ENCODE measurements around the gene OR51M1. TPM values are rescaled to one million over a fixed set of nuclear protein-coding genes. Genes with fewer than 3 reads are reported as not detected.
"Not testable (repeated sequence)": the region's sequence is repeated elsewhere in the genome, so short reads cannot be mapped to it uniquely, and the experiment has no call there.

The OR51M1 gene, protein sequence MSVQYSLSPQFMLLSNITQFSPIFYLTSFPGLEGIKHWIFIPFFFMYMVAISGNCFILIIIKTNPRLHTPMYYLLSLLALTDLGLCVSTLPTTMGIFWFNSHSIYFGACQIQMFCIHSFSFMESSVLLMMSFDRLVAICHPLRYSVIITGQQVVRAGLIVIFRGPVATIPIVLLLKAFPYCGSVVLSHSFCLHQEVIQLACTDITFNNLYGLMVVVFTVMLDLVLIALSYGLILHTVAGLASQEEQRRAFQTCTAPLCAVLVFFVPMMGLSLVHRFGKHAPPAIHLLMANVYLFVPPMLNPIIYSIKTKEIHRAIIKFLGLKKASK
- total RNA-seq, result not detected

DNA sequence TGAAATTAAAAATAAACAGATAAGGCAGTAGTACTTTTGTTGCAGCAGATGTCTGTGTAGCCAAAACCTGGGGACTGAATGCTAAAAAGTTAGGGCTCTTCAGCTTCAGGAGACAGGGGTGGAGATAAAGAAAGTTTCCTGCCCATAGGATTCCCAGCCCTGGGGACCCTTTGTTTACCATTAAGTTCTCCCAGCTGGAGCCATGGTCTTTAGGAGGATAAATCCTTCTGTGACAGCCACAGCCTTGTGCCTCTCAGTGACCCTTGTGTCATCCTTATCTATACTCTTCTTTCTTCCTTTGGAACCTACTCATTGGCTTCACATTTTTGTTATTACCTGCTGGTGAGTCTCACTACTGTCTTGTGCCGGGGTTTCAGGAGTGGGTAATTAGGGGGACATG lies at the start of gene OR51M1:
OR51M1 (plus strand) TSS at position 237 of the 400 bp plus-strand sequence. CDS start 5,587 bp downstream, outside the sequence.
- DNase-seq (ENCODE audit: low spot score) (no peak), ATAC-seq (no peak)
- intact Hi-C loops (cut with DNase I), result no loop called here

DNA sequence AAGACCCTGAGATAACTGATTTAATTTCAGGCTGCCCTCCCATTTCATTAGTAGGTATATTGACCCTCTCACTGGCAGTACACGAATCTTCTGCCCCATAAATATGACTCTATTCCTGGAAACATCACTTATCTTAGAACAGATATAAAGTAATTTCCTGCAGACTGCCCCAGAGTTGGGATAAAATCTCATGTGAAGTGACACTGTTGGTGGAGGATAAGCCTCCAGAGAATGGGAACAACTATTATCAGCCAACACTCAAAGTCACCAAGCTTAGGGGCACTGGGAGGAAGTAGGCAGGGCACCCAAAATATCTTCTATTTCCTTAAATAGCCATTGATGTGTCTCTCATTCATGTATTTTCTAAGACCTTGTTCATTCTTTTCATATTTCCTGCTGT lies 48.4 kb upstream of the OR51M1 start:
- intact Hi-C loops (cut with DNase I), result no loop called here
- ATAC-seq, result no peak
- DNase-seq (ENCODE audit: low spot score), result no peak

DNA sequence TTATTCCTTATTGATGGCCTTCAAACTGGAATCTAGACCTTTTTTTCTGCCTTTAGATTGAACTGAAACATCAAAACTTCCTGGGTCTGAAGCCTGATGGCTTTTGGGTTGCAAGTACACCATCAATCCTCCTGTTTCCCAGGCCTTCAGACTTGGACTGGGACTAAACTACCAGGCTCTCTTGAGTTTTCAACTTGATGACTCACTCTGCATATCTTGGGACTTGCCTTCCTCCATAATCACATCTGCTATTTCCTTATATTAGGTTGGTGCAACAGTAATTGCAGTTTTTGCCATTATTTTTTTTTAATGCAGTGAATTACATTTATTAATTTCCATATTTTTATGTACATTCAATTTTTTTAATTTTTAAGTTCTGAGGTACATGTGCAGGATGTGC lies 47.3 kb upstream of the OR51M1 start:
- intact Hi-C loops (cut with DNase I), result no loop called here
- ATAC-seq, result no peak
- no peak for DNase-seq (ENCODE audit: low spot score)

DNA sequence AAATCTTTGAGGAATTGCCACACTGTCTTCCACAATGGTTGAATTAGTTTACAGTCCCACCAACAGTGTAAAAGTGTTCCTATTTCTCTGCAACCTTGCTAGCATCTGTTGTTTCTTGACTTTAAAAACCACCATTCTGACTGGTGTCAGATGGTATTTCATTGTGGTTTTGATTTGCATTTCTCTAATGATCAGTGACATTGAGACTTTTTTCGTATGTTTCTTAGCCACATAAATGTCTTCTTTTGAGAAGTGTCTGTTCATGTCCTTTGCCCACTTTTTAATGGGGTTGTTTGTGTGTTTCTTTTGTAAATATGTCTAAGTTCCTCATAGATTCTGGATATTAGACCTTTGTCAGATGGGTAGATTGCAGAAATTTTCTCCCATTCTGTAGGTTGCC lies 46.4 kb upstream of the OR51M1 start:
- DNase-seq (ENCODE audit: low spot score); intact Hi-C loops (cut with DNase I); ATAC-seq: not testable (repeated sequence)

DNA sequence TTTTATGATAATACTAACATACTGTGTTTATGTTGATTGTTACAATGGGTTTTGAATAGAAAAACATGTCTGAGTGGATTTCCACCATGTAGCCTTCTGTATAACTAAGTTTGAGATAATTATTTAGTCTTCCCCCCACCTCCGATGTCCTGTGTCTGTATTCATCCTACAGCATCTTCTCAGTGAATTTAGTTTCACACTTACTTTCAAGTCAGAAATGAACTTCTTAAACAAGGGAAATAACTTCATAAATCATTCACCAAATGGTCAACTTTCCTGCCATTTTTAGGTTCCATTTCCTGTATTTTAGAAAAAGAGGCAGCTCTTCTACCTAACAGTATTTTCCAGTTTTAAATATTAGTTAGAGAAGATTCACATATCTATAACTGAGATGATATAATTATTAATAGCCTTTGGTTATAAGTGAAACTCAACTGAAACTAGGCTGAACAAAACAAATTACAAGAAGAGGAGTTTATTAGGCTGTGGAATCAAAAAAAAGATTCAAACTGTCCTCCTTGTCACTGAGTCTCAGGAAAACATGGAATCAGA lies 43.8 kb upstream of the OR51M1 start:
- ATAC-seq (no peak), DNase-seq (ENCODE audit: low spot score) (no peak)
- intact Hi-C loops (cut with DNase I), result no loop called here

DNA sequence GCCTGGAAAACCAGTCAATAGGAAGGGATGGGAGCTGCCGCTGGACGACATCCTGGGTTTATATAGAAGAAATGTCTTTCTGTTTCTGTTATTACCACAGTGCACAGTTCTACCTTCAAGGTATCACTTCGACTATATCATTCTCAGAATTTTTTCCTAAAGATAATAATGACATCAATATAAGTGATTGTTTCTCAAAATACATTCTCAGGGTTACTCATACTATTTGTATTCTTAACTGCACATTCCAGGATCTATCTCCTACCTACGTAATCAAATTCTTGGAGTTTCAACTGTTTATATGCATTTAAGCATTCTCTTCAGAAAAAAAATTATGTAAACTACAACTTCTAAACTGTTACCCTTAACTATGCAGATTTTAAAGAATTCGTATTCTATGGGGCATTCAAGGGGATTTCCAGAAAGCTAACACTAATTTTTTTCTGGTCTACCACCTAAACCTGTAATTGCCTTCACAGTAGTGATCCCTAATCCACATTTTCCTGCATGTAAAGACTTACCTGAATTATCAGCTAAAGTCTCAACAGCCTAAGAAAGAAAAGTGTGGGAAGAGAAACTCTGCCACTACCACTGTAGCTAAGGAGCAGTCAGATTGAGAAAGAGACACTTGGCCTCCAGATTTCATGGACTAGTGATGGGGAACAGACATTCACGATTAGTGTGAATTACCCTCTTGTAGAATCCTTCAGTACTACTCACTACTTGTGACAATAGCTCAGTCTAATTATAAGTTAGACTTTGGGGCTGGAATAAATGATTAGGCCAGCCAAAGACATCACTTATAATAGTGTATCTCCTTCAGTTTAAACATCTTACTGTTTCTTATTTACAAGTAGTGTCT lies 39.9 kb upstream of the OR51M1 start, which contains the start of gene OR51B5:
OR51B5 (minus strand) TSS at position 51 of the 862 bp plus-strand sequence; CDS start at position 51, 0 bp downstream.
- intact Hi-C loops (cut with DNase I), result no loop called here
- ATAC-seq, result no peak
- DNase-seq (ENCODE audit: low spot score), result no peak

DNA sequence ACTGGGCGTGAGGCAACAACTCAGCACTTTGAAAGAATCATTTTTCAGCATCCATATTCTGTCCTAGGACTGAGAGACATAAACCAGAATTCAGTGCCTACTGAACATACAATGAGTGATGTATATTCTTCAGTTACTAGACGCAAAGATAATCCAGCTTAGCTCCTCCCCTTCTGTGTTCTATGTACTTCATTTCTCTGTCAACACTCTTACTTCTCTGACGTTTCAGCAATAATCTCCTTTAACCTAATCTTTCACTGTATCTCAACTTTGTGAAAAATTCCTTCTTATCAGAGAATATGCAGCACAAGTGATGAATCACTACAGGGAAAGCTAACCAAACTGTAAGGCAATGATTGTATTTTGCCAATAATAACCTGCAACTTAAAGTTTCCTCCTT lies 37.8 kb upstream of the OR51M1 start:
- no peak for ATAC-seq
- DNase-seq (ENCODE audit: low spot score), result no peak
- intact Hi-C loops (cut with DNase I), result loop anchor here (5.0 kb wide), 1 partner anchor 1016 kb away; no protein-coding TSS in a partner anchor

DNA sequence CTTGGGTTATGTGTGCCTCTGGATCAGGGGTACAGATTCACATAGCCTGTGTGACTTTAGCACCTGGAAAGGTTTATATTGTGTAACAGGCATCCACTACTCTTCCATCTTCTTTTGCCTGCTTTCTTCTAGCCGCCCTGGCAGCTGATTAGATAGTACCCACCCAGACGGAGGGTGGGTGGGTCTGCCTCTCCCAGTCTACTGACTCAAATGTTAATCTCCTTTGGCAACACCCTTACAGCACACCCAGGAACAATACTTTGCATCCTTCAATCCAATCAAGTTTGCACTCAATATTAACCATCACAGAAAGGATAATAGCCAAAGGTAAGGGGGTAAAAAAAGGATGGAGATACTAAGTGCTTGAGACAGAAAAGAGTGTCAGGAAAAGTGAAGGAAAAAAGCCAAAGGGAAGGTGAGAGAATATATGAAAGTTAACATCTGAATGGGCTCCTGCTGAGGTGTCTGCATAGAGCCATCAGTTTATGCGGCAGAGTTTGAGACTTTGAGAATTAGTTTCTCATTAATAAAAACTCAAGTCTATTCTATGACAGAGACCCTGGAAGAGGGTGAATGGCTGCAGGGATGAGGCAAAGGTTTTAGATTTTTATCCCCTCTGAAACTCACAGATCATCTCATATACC lies 34.9 kb upstream of the OR51M1 start:
- ATAC-seq, result no peak
- intact Hi-C loops (cut with DNase I), result loop anchor here (5.0 kb wide), 1 partner anchor 1014 kb away; no protein-coding TSS in a partner anchor
- no peak for DNase-seq (ENCODE audit: low spot score)

DNA sequence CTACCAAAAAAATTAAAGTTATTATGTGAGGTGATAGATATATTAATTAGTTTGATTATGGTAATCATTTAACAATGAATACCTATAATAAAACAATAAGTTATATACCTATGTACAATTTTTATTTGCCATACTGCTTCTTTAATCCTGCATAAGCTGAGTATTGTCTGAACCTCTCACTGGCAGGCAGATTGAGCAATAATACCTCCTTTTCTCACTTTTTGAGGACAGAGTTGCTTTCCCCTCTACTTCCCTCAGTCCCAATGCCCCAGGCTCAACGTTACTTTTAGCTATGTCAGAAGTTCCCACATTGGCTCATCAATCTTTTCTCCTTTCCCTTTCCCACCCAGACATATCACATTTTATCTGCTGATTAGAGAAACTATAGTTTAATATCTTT lies 34.1 kb upstream of the OR51M1 start:
- no peak for DNase-seq (ENCODE audit: low spot score)
- intact Hi-C loops (cut with DNase I), result loop anchor here (5.0 kb wide), 1 partner anchor 1013 kb away; no protein-coding TSS in a partner anchor
- ATAC-seq, result no peak

DNA sequence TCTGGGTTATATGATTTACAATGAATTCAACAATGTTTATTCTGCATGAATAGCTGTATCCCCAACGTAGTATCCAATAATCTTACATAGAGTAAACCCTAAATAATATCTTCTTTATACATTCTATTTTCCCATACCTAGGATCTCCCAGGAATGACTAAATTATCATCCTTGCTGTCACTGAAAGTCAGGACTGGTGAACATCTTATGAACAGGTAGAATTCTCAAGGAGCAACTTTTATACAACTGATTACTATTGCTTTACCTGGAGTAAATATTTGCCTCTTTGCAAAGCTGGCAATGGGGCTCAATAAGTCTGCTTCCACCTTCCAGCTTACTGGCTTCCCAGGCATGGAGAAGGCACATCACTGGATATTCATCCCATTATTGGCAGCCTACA lies 32.4 kb upstream of the OR51M1 start, which contains the start of gene OR51B6:
OR51B6 (plus strand) TSS at position 301 of the 400 bp plus-strand sequence; CDS start at position 301, 0 bp downstream.
- no peak for DNase-seq (ENCODE audit: low spot score)
- no peak for ATAC-seq
- intact Hi-C loops (cut with DNase I), result no loop called here

DNA sequence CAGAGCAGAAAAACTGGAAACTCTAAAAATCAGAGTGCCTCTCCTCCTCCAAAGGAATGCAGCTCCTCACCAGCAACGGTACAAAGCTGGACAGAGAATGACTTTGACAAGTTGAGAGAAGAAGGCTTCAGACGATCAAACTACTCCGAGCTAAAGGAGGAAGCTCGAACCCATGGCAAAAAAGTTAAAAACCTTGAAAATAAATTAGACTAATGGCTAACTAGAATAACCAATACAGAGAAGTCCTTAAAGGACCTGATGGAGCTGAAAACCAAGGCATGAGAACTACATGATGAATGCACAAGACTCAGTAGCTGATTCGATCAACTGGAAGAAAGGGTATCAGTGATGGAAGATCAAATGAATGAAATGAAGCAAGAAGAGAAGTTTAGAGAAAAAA lies 27.6 kb upstream of the OR51M1 start:
- not testable (repeated sequence) for ATAC-seq

DNA sequence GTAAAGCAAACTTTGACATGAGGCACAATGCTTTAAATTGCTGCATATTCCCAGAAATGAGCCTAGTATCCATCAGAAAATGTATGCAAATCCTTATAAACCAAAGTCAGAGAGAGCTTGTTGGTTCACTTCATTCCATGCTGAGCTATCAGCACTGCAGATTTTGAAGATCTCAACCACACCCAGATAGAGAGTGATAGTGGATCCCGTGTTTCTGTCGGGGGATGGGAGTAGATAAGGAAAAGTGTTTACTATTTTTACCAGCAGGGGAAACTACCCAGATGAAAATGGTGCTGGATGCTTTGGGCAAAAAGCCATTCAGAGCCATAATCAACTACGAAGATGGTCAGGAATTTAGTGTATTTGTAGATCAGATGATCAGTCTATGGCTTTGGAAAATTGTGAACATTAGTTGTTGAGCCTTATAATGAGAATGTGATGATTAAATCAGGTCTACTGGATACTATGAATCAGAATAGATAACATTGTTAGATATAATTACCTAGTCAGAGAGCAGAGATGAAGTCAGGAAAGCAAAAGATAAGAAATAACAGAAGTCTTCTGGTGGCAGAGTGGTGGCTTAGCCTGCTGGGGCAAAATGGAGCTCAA lies 21.5 kb upstream of the OR51M1 start:
- intact Hi-C loops (cut with DNase I), result no loop called here
- no peak for ATAC-seq

More for the DNA sequence above, 27.6 kb upstream of the OR51M1 start:
- DNase-seq (ENCODE audit: low spot score); intact Hi-C loops (cut with DNase I): not testable (repeated sequence)

DNA sequence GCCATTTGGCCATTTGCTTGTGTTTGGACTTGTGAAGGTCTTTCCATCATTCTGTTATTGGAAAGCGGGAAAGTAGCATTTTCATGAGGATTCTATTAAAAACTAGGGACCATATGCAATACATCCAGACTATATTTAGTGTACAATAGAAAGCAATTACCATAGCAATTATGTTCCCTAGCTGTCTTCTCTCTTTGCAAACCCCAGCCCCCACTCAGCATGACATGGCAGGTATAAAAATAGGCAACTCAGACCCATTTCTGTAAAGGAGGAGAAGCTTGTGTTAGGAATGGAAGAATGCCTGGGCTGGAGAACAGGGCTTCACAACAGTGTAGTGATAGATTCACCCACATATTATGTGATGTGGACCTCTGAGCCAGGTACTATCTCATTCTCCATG lies 19.9 kb upstream of the OR51M1 start:
- ATAC-seq (no peak), DNase-seq (ENCODE audit: low spot score) (no peak)
- intact Hi-C loops (cut with DNase I), result no loop called here

More for the DNA sequence above, 21.5 kb upstream of the OR51M1 start:
- no peak for DNase-seq (ENCODE audit: low spot score)

DNA sequence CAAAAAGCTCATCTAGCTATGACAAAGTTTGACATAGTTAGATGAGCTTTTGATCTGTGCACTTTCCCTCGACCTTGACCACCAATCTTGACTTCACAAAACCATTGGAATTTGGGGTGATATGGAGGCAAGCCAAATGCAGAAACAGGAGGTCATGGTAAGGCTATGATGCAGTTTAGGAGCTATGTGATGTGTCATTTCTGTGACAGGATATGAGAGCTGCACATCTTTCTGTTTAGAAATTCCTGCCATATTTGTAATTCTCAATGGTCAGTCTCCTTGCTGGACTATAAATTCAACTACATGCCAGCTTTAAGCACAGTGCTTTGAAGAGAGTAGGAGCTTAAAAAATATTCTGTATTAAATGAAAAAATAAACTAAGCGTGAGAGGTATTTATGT lies 19.4 kb upstream of the OR51M1 start:
- intact Hi-C loops (cut with DNase I), result no loop called here
- no peak for ATAC-seq
- no peak for DNase-seq (ENCODE audit: low spot score)

DNA sequence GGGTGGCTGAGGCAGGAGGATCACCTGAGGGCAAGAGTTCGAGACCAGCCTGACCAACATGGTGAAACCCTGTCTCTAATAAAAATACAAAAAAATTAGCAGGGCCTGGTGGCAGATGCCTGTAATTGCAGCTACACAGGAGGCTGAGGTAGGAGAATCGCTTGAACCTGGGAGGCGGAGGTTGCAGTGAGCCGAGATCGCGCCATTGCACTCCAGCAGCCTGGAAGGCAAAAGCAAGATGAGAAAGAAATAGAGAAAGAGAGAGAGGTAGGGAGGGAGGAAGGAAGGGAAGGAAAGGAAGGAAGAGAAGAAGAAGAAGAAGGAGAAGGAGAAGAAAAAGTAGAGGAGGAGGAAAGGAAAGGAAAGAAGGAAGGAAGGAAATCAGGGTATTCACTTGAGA lies 17.2 kb upstream of the OR51M1 start:
- ATAC-seq; DNase-seq (ENCODE audit: low spot score); intact Hi-C loops (cut with DNase I): not testable (repeated sequence)

DNA sequence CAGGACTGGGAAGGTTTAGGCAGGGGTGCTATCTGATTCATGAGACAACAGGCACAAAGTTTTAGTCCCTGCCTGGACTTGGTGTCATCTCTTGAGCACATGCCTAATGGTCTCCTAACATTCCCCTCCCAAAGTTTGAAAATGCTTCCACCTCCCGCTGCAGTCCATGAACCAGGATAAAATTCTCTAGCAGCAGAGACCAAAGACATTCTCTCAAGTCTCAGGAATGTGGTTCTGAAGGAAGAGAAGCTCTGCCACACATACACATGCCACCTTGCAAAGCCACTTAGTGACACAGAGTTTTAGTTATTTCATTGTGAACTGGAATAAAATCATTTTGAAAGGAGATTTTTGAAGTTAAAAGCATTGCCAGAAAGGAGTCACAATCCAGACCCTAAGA lies 16.8 kb upstream of the OR51M1 start:
- DNase-seq (ENCODE audit: low spot score), result no peak
- ATAC-seq, result no peak
- intact Hi-C loops (cut with DNase I), result no loop called here

DNA sequence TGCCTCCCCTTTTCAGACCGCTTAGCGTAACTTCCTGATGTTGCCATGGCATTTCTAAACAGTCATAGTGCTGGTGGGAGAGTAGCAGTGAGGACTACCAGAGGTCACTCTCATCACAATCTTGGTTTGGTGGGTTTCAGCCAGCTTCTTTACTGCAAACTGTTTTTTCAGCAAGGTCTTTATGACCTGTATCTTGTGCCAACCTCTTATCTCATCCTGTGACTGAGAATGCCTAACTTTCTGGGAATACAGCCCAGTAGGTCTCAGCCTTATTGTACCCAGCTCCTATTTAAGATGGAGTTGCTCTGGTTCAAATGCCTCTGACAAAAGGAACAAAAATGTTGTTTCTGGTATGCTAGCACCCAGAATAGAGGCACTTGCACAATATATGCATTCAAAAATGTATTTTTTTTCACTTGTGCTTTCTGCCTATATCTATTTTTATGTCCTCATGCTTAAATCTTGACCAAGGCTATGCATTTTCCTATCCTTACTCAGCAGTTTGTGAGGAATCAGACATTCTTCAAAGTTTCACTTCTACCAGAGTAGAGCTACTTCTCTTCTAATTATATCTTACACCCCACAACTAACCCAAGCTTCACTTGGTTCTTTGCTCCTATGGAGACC lies 16.1 kb upstream of the OR51M1 start:
- DNase-seq (ENCODE audit: low spot score) (no peak), ATAC-seq (no peak)
- intact Hi-C loops (cut with DNase I), result no loop called here

DNA sequence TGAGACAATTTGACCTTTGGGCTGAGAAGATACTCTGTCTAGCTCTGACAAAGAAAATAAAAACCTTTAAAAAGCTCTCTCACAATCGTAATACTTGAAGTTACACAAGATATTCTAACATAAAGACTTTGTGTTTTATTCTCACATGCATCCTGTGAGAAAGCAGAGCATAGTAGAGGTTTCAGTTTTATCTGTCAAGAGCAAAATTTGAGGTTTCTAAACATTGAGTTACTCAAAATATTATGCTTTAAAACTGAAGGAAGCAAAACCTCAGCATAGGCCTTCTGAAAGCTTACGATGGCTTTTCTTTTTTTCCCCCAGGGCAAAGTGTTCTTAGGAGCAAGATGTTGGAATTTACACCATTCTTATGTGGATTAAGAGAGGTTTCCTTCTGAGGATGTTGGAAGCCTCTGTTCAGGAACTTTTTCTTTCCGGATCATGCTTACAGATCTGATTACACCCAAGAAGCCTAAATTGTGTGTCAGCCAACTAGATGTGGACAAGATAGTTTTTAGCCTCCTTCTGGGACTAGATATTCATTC lies 15.0 kb upstream of the OR51M1 start:
- intact Hi-C loops (cut with DNase I), result no loop called here
- ATAC-seq (no peak), DNase-seq (ENCODE audit: low spot score) (no peak)

Data from sciatic nerve (tissue), 2 donors.